Peyer's patch (tissue), 4 donors: ENCODE measurements around the gene ANKRD22.

Experiments
- CTCF ChIP-seq, 6 experiments: fragments of 450-650 bp in 4 of 6; fragments of 200-600 bp in 2 of 6; sonication (generic) in 1 of 6; IDR thresholded peaks; one replicate each; pipeline ENCODE4 v1.5.1; 2017 to 2019; ENCODE audit warnings: antibody characterized with exemption in 6 of 6, mild to moderate bottlenecking in 3 of 6, moderate library complexity in 1 of 6
- POLR2A ChIP-seq, 2 donors: fragments of 450-650 bp; IDR thresholded peaks; one replicate each; pipeline ENCODE4 v1.5.1; 2017; ENCODE audit warnings: antibody characterized with exemption in 2 of 2, mild to moderate bottlenecking in 2 of 2, moderate library complexity in 2 of 2

GRCh38 chr10:88896372-88896993 is 44.8 kb upstream of the ANKRD22 start:
- TF ChIP-seq CTCF (IDR thresholded peaks at IDR 0.05) (peak in 1 of 6 experiments; percentile 11), POLR2A (IDR thresholded peaks at IDR 0.05) (no peak)
